Measurements from ENCODE around the gene VPS4B. TPM values are rescaled to one million over a fixed set of nuclear protein-coding genes. Genes with fewer than 3 reads are reported as not detected.

The VPS4B gene
- total and polyA plus RNA-seq, 12 donors = 6.1 to 39.6 (median 21.4) TPM

DNA sequence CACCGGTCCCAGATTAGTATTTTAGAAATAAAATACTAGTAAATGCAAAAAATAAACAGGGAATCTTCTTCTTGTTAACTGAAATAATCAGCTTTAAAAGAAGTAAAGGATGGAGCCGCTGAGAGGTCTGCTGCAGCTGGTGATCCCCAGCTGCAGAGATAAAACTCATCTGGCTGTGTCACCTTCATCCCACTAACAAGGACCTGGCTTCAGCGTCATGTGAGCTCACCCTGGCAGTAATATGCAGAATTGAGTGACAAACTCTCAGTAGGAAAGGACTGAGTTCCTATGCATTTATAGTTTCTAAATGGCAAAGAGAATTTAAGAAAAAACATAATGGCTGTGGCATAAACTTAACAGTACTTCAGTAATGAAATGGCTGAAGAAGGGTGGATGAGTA is 27.3 kb downstream of the VPS4B start:
- no peaks in the 10 kb centered on the region for H3K4me1 ChIP-seq
- H3K36me3 ChIP-seq = peaks cover 0 to 100% (median 65%) of the 10 kb centered on the region in 9 donors
- TF ChIP-seq, protein P1, sequence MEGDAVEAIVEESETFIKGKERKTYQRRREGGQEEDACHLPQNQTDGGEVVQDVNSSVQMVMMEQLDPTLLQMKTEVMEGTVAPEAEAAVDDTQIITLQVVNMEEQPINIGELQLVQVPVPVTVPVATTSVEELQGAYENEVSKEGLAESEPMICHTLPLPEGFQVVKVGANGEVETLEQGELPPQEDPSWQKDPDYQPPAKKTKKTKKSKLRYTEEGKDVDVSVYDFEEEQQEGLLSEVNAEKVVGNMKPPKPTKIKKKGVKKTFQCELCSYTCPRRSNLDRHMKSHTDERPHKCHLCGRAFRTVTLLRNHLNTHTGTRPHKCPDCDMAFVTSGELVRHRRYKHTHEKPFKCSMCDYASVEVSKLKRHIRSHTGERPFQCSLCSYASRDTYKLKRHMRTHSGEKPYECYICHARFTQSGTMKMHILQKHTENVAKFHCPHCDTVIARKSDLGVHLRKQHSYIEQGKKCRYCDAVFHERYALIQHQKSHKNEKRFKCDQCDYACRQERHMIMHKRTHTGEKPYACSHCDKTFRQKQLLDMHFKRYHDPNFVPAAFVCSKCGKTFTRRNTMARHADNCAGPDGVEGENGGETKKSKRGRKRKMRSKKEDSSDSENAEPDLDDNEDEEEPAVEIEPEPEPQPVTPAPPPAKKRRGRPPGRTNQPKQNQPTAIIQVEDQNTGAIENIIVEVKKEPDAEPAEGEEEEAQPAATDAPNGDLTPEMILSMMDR (IDR thresholded peaks at IDR 0.05) = no peak

DNA sequence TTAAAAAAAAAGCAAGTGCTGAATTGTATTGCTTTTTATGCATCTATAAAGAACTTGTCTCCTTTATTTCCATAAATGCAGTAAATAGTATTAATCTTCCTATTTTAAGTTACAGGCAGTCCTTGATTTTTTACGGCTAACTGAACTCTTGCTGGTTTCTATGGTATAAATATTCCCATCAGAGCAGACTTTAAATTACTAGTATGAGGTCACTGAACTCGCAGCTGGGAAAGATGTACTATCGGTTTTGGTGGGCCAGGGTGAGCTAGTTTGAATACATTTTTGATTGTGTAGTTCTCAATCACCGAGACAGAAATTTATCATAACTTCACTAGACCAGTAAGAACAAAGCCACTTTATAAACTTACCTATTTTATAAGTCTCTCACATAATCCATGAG is 34.4 kb downstream of the VPS4B start:
- H3K27ac ChIP-seq = no peak overlapping the region
- intact Hi-C loops (cut with DNase I) = no loop called here
- no peak for DNase-seq
- 87 to 92% methylated on average over 4 of the region's 4 CpGs for WGBS, 2 donors
- no peak for ATAC-seq
- no peaks in the 10 kb centered on the region for H3K27me3 ChIP-seq
- TF ChIP-seq, protein P1 (IDR thresholded peaks at IDR 0.05) = no peak
- H3K9me3 ChIP-seq = peaks cover 0 to 4% (median 0%) of the 10 kb centered on the region in 11 donors
- H3K36me3 ChIP-seq = peaks cover 0 to 84% (median 28%) of the 10 kb centered on the region in 9 donors
- H3K4me1 ChIP-seq = no peaks in the 10 kb centered on the region
- H3K4me3 ChIP-seq = no peak overlapping the region

More for the DNA sequence above, 27.3 kb downstream of the VPS4B start:
- Histone ChIP-seq H3K4me3 (no peak overlapping the region), H3K27ac (no peak overlapping the region), H3K9me3 (no peaks in the 10 kb centered on the region), H3K27me3 (no peaks in the 10 kb centered on the region)
- intact Hi-C loops (cut with DNase I) = no loop called here
- WGBS, 2 donors = 66 to 74% methylated on average over 3 of the region's 3 CpGs
- peak in 2 of 8 donors; percentile 46 to 63 for ATAC-seq
- DNase-seq = peak in 1 of 2 donors; percentile 10

DNA sequence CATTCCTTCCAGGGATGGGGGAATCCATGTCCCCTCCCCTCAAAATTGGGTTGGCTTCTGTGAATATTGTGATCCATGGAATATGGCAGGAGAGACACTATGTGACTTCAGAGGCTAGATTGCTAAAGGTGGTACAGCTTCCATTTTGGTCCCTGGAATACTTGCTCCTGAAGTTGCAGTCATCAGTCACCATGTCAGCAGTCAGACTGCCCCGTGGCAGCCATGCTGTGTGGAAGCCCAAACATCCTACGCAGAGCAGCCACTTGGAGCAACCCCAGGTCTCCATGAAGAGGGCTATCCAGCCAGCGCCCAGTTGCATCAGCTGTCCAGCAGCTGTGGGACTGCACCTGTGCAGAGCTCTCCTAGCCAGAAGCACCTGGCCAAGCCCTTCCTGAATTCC is 39.4 kb downstream of the VPS4B start:
- 62 to 79% methylated on average over 3 of the region's 3 CpGs for WGBS, 2 donors
- no peak overlapping the region for H3K4me3 ChIP-seq

DNA sequence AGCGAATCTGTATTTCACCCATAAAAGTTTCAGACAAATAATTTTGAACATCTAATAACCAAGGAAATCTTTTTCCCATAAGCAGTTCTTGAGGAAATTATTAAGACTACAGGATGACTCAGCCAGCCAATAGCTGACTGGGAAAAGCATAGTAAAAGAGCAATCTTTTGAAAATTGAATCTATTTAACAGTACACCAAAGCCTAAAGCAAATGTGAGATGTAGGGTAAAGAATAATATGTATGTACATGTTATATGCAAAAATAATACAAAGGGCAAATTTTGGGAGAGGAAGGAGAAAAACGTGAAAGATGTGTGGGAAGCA is 42.7 kb downstream of the VPS4B start:
- intact Hi-C loops (cut with DNase I) = loop anchor here in 1 of 10 donors (10.0 kb wide), 1 partner anchor 775 kb away; no protein-coding TSS in a partner anchor
- WGBS, 2 donors = 76 to 77% methylated on average over 2 of the region's 2 CpGs
- H3K27me3 ChIP-seq = no peaks in the 10 kb centered on the region
- H3K36me3 ChIP-seq = peaks cover 0 to 26% (median 0%) of the 10 kb centered on the region in 9 donors
- H3K4me1 ChIP-seq = peaks cover 0 to 10% (median 0%) of the 10 kb centered on the region in 9 donors
- TF ChIP-seq, protein P1 (IDR thresholded peaks at IDR 0.05) = no peak
- ATAC-seq = no peak
- no peak overlapping the region for H3K27ac ChIP-seq
- peaks cover 0 to 22% (median 6%) of the 10 kb centered on the region in 11 donors for H3K9me3 ChIP-seq
- no peak overlapping the region for H3K4me3 ChIP-seq
- DNase-seq = no peak

More for the DNA sequence above, 39.4 kb downstream of the VPS4B start:
- H3K27ac ChIP-seq = no peak overlapping the region
- H3K4me1 ChIP-seq = peaks cover 0 to 10% (median 0%) of the 10 kb centered on the region in 9 donors
- H3K36me3 ChIP-seq = peaks cover 0 to 42% (median 0%) of the 10 kb centered on the region in 9 donors
- peaks cover 0 to 8% (median 0%) of the 10 kb centered on the region in 11 donors for H3K9me3 ChIP-seq
- DNase-seq = no peak
- no peak for ATAC-seq
- TF ChIP-seq, protein P1 (IDR thresholded peaks at IDR 0.05) = no peak
- intact Hi-C loops (cut with DNase I) = no loop called here
- H3K27me3 ChIP-seq = no peaks in the 10 kb centered on the region
